Suprapubic skin (tissue), 4 donors: ENCODE measurements around the gene ACSF2.

ENCODE experiments used
- EP300 ChIP-seq: sonication (generic); formaldehyde crosslinking; IDR thresholded peaks from one replicate; pipeline ENCODE4 v1.6.1; 2017; ENCODE audit warnings: antibody characterized with exemption
- POLR2AphosphoS5 ChIP-seq, 3 donors: sonication (generic); formaldehyde crosslinking; IDR thresholded peaks; one replicate each; pipeline ENCODE4 v1.6.1; 2017; ENCODE audit warnings: antibody characterized with exemption in 3 of 3
- TF ChIP-seq, protein P1 (sequence below), 2 donors: fragments of 200-600 bp in 1 of 2; fragments of 450-650 bp in 1 of 2; sonication (generic) in 1 of 2; IDR thresholded peaks; one replicate each; pipeline ENCODE4 v1.5.1; 2016 to 2019; ENCODE audit warnings: antibody characterized with exemption in 2 of 2, mild to moderate bottlenecking in 1 of 2, moderate library complexity in 1 of 2

GRCh38 chr17:50394711-50395110 lies 31.3 kb upstream of the ACSF2 start:
- TF ChIP-seq EP300, result no peak
- TF ChIP-seq, protein P1, sequence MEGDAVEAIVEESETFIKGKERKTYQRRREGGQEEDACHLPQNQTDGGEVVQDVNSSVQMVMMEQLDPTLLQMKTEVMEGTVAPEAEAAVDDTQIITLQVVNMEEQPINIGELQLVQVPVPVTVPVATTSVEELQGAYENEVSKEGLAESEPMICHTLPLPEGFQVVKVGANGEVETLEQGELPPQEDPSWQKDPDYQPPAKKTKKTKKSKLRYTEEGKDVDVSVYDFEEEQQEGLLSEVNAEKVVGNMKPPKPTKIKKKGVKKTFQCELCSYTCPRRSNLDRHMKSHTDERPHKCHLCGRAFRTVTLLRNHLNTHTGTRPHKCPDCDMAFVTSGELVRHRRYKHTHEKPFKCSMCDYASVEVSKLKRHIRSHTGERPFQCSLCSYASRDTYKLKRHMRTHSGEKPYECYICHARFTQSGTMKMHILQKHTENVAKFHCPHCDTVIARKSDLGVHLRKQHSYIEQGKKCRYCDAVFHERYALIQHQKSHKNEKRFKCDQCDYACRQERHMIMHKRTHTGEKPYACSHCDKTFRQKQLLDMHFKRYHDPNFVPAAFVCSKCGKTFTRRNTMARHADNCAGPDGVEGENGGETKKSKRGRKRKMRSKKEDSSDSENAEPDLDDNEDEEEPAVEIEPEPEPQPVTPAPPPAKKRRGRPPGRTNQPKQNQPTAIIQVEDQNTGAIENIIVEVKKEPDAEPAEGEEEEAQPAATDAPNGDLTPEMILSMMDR (IDR thresholded peaks at IDR 0.05), result no peak
- TF ChIP-seq POLR2AphosphoS5 (IDR thresholded peaks at IDR 0.05), result no peak
